CD14-positive monocyte (primary cell): Measurements from ENCODE around the gene FARP1. TPM values are rescaled to one million over a fixed set of nuclear protein-coding genes. Genes with fewer than 3 reads are reported as not detected.

Source experiments
- DNase-seq, 3 donors: peaks; one replicate each; pipeline ENCODE4 v3.0.0-alpha.2; 2011 to 2022
- H2AFZ ChIP-seq: 2 replicates; pipeline ENCODE4 v1.6.0; 2012; ENCODE audit warnings: mild to moderate bottlenecking, low read depth, low read length, inconsistent platforms; ENCODE audit not compliant: insufficient read depth, poor library complexity, severe bottlenecking
- H3K27ac ChIP-seq, 2 donors: 1 replicate in 1 of 2; 2 replicates in 1 of 2; pipeline ENCODE4 v1.5.1; 2012 to 2013; ENCODE audit warnings: low read length in 2 of 2, control low read depth in 1 of 2, inconsistent platforms in 1 of 2, low read depth in 1 of 2, mild to moderate bottlenecking in 1 of 2
- H3K27me3 ChIP-seq, 2 donors: one replicate each; pipeline versions ENCODE4 v1.6.0 to v1.6.1; 2011 to 2013; ENCODE audit warnings: low read length in 2 of 2; ENCODE audit not compliant: control insufficient read depth in 2 of 2, insufficient read depth in 2 of 2
- H3K36me3 ChIP-seq, 2 donors: replicated peaks in 1 of 2; 1 replicate in 1 of 2; 2 replicates in 1 of 2; pipeline versions ENCODE4 v1.5.1 to v1.6.1; 2012 to 2013; ENCODE audit warnings: low read length in 2 of 2, control low read depth in 1 of 2, inconsistent platforms in 1 of 2, mild to moderate bottlenecking in 1 of 2; ENCODE audit not compliant: insufficient read depth in 2 of 2, control insufficient read depth in 1 of 2
- H3K4me1 ChIP-seq, 2 donors: 1 replicate in 1 of 2; 2 replicates in 1 of 2; pipeline versions ENCODE4 v1.5.1 to v1.6.1; 2012 to 2013; ENCODE audit warnings: low read length in 2 of 2, control low read depth in 1 of 2, inconsistent platforms in 1 of 2, mild to moderate bottlenecking in 1 of 2, moderate library complexity in 1 of 2; ENCODE audit not compliant: insufficient read depth in 2 of 2, control insufficient read depth in 1 of 2
- H3K4me2 ChIP-seq: replicated peaks from 2 replicates; pipeline ENCODE3; 2012; ENCODE audit warnings: low read length, moderate library complexity, mild to moderate bottlenecking; ENCODE audit not compliant: poor library complexity, severe bottlenecking; ENCODE audit errors: extremely low read depth
- H3K4me3 ChIP-seq, 3 experiments: fragments of 200-600 bp in 1 of 3; sonication (generic) in 1 of 3; replicated peaks in 1 of 3; 1 replicate in 2 of 3; 2 replicates in 1 of 3; pipeline ENCODE4 v1.5.1; 2011 to 2013; ENCODE audit warnings: low read length in 3 of 3, mild to moderate bottlenecking in 3 of 3, control low read depth in 2 of 3, low read depth in 2 of 3, inconsistent platforms in 1 of 3, moderate library complexity in 1 of 3
- H3K79me2 ChIP-seq: 2 replicates; pipeline ENCODE4 v1.6.0; 2012; ENCODE audit warnings: mild to moderate bottlenecking, control low read depth, inconsistent platforms, low read length, moderate library complexity; ENCODE audit not compliant: insufficient read depth
- H3K9ac ChIP-seq: 2 replicates; pipeline ENCODE4 v1.6.0; 2017; ENCODE audit warnings: low read length, mild to moderate bottlenecking; ENCODE audit not compliant: insufficient read depth, poor library complexity, severe bottlenecking
- H3K9me3 ChIP-seq, 2 donors: replicated peaks in 1 of 2; 1 replicate in 1 of 2; 2 replicates in 1 of 2; pipeline versions ENCODE4 v1.5.1 to v1.6.1; 2012 to 2013; ENCODE audit warnings: low read length in 2 of 2, control low read depth in 1 of 2; ENCODE audit not compliant: control insufficient read depth in 1 of 2, insufficient read depth in 1 of 2
- H4K20me1 ChIP-seq: 2 replicates; pipeline ENCODE4 v1.6.0; 2012; ENCODE audit warnings: mild to moderate bottlenecking, low read length, control low read depth, moderate library complexity; ENCODE audit not compliant: insufficient read depth
- H3K27ac Mint-ChIP-seq, 7 donors: one replicate each; pipeline ENCODE4 v1.8.0; 2020; ENCODE audit warnings: mild to moderate bottlenecking in 7 of 7, mixed read lengths in 7 of 7, moderate library complexity in 6 of 7, inconsistent platforms in 2 of 7
- H3K27me3 Mint-ChIP-seq, 3 donors: one replicate each; pipeline ENCODE4 v1.8.0; 2021 to 2022; ENCODE audit warnings: low read depth in 3 of 3, mild to moderate bottlenecking in 3 of 3, mixed read lengths in 3 of 3, moderate library complexity in 3 of 3, inconsistent platforms in 1 of 3
- H3K36me3 Mint-ChIP-seq, 2 donors: one replicate each; pipeline ENCODE4 v1.8.0; 2020; ENCODE audit warnings: mixed read lengths in 2 of 2, inconsistent platforms in 1 of 2, mild to moderate bottlenecking in 1 of 2
- H3K4me1 Mint-ChIP-seq: one replicate; pipeline ENCODE4 v1.8.0; 2020; ENCODE audit warnings: mild to moderate bottlenecking, mixed read lengths
- H3K4me3 Mint-ChIP-seq, 2 donors: one replicate each; pipeline ENCODE4 v1.8.0; 2020; ENCODE audit warnings: mild to moderate bottlenecking in 2 of 2, mixed read lengths in 2 of 2, moderate library complexity in 1 of 2
- H3K9me3 Mint-ChIP-seq, 7 donors: one replicate each; pipeline ENCODE4 v1.8.0; 2020 to 2022; ENCODE audit warnings: mixed read lengths in 7 of 7, mild to moderate bottlenecking in 6 of 7, moderate library complexity in 6 of 7, inconsistent platforms in 2 of 7
- CTCF ChIP-seq: fragments of 200-600 bp; IDR thresholded peaks from one replicate; pipeline ENCODE4 v1.8.0; 2022; ENCODE audit warnings: antibody characterized with exemption, mild to moderate bottlenecking
- WGBS: methylation state at CpG from one replicate; pipeline ENCODE4 v1.1.5; 2013; ENCODE audit warnings: missing lambda C conversion rate; ENCODE audit not compliant: insufficient coverage; 5-methylcytosine and 5-hydroxymethylcytosine counted together
- intact Hi-C, 2 donors: fragments of 100-400 bp; cut with micrococcal nuclease; formaldehyde crosslinking; loops; one replicate each; pipeline versions ENCODE4 v1.15.0 to v1.15.1; 2023
- polyA plus RNA-seq, 3 donors: library from polyadenylated mRNA; depleted of rRNA in 1 of 3; unstranded in 2 of 3; stranded (reverse) in 1 of 3; fragments of 300-500 nt in 2 of 3; fragments of >200 nt in 1 of 3; fragmentation: Illumina TruSeq in 2 of 3; gene quantifications; 1 replicate in 2 of 3; 2 replicates in 1 of 3; pipeline ENCODE4 v1.2.3, GENCODE V29; 2012 to 2021

FARP1 gene
- polyA plus RNA-seq, 3 donors = 0.01 to 0.16 (median 0.12) TPM

- H3K27me3 ChIP-seq = no peaks in the 10 kb centered on the region
- no peak overlapping the region for H3K4me2 ChIP-seq
- 75% methylated on average over 4 of the region's 4 CpGs for WGBS
- peaks cover 0 to 3% (median 0%) of the 10 kb centered on the region in 7 donors for H3K9me3 Mint-ChIP-seq
- no peaks in the 10 kb centered on the region for H4K20me1 ChIP-seq
- no peaks in the 10 kb centered on the region for H3K36me3 ChIP-seq
- no peak for TF ChIP-seq CTCF
- H3K4me3 Mint-ChIP-seq = no peak overlapping the region
- H3K27ac ChIP-seq = no peak overlapping the region
- DNase-seq = no peak
- H3K4me3 ChIP-seq = no peak overlapping the region
- no peaks in the 10 kb centered on the region for H3K9me3 ChIP-seq
- H2AFZ ChIP-seq = no peak overlapping the region
- H3K36me3 Mint-ChIP-seq = no peaks in the 10 kb centered on the region
- intact Hi-C loops = no loop called here
- no peak overlapping the region for H3K9ac ChIP-seq
- no peaks in the 10 kb centered on the region for H3K4me1 ChIP-seq
- no peaks in the 10 kb centered on the region for H3K4me1 Mint-ChIP-seq
- H3K27ac Mint-ChIP-seq = no peak overlapping the region
- H3K27me3 Mint-ChIP-seq = peaks cover 0 to 2% (median 1%) of the 10 kb centered on the region in 3 donors
- H3K79me2 ChIP-seq = no peaks in the 10 kb centered on the region
These were observed 44.5 kb downstream of the FARP1 start for GRCh38 chr13:98187155-98187964.

GRCh38 chr13:98187965-98188261, 45.0 kb downstream of the FARP1 start:
- no peak overlapping the region for H3K4me3 Mint-ChIP-seq
- 94% methylated on average over 7 of the region's 7 CpGs for WGBS
- no peak for DNase-seq

More at GRCh38 chr13:98187965-98188261, 45.0 kb downstream of the FARP1 start:
- Histone ChIP-seq H3K27me3 (no peaks in the 10 kb centered on the region), H2AFZ (no peak overlapping the region), H3K9ac (no peak overlapping the region), H3K36me3 (no peaks in the 10 kb centered on the region), H3K79me2 (no peaks in the 10 kb centered on the region), H3K4me2 (no peak overlapping the region), H3K4me3 (no peak overlapping the region), H3K9me3 (no peaks in the 10 kb centered on the region), H3K27ac (no peak overlapping the region), H3K4me1 (no peaks in the 10 kb centered on the region), H4K20me1 (no peaks in the 10 kb centered on the region)
- Mint-ChIP-seq H3K27me3 (peaks cover 0 to 2% (median 1%) of the 10 kb centered on the region in 3 donors), H3K4me1 (no peaks in the 10 kb centered on the region), H3K36me3 (no peaks in the 10 kb centered on the region), H3K27ac (no peak overlapping the region), H3K9me3 (peaks cover 0 to 3% (median 0%) of the 10 kb centered on the region in 7 donors)
- no peak for TF ChIP-seq CTCF
- intact Hi-C loops = no loop called here
